ENCODE measurements around the gene HDLBP. TPM values are rescaled to one million over a fixed set of nuclear protein-coding genes. Genes with fewer than 3 reads are reported as not detected.

The HDLBP gene
- polyA plus RNA-seq, 3 donors = 50.4 to 73.1 (median 69.9) TPM

DNA sequence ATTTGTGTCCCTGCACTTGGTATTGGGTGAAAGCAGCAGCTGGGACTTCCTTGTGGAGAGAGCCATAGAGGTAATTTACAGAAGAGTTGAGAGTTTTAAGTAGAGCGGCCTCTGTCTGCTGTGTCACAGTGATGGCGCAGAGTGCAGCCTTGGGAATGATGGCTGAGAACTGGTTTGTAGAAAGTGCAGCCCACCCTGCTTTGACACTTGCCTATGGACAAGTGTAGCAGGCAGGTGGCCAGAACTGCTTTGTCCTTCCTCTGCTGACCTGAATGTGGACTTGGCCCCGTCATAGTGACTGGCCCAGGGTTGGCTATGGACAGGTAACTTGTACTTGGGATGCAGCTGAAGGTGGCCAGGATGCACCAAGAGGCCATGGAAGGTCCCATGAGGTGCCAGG, 133.3 kb downstream of the HDLBP start:
- Histone ChIP-seq H3K9me3 (replicated peaks in 1 of 2; ENCODE audit: control insufficient read depth in 1 of 2, insufficient read depth in 1 of 2, low read length in 2 of 2) (no peaks in the 10 kb centered on the region), H3K36me3 (replicated peaks in 1 of 2; ENCODE audit: control insufficient read depth in 1 of 2, insufficient read depth in 2 of 2, low read length in 2 of 2) (peaks cover 32 to 60% of the 10 kb centered on the region in 2 donors), H2AFZ (ENCODE audit: insufficient read depth, low read depth, low read length, poor library complexity, severe bottlenecking) (no peak overlapping the region), H3K4me1 (ENCODE audit: control insufficient read depth in 1 of 2, insufficient read depth in 2 of 2, low read length in 2 of 2) (no peaks in the 10 kb centered on the region), H3K4me3 (replicated peaks in 1 of 3; ENCODE audit: low read depth in 2 of 3, low read length in 3 of 3) (no peak overlapping the region), H3K9ac (ENCODE audit: insufficient read depth, low read length, poor library complexity, severe bottlenecking) (no peak overlapping the region), H3K27ac (ENCODE audit: low read depth in 1 of 2, low read length in 2 of 2) (no peak overlapping the region), H4K20me1 (ENCODE audit: insufficient read depth, low read length) (no peaks in the 10 kb centered on the region), H3K79me2 (ENCODE audit: insufficient read depth, low read length) (no peaks in the 10 kb centered on the region), H3K27me3 (ENCODE audit: control insufficient read depth in 2 of 2, insufficient read depth in 2 of 2, low read length in 2 of 2) (no peaks in the 10 kb centered on the region), H3K4me2 (replicated peaks; ENCODE audit: extremely low read depth, low read length, poor library complexity, severe bottlenecking) (no peak overlapping the region)
- Mint-ChIP-seq H3K4me1 (no peaks in the 10 kb centered on the region), H3K27ac (no peak overlapping the region), H3K9me3 (peaks cover 0 to 3% (median 1%) of the 10 kb centered on the region in 7 donors), H3K27me3 (ENCODE audit: low read depth in 3 of 3) (peaks cover 0 to 2% (median 0%) of the 10 kb centered on the region in 3 donors), H3K36me3 (peaks cover 50 to 64% of the 10 kb centered on the region in 2 donors), H3K4me3 (no peak overlapping the region)
- TF ChIP-seq, protein P1, sequence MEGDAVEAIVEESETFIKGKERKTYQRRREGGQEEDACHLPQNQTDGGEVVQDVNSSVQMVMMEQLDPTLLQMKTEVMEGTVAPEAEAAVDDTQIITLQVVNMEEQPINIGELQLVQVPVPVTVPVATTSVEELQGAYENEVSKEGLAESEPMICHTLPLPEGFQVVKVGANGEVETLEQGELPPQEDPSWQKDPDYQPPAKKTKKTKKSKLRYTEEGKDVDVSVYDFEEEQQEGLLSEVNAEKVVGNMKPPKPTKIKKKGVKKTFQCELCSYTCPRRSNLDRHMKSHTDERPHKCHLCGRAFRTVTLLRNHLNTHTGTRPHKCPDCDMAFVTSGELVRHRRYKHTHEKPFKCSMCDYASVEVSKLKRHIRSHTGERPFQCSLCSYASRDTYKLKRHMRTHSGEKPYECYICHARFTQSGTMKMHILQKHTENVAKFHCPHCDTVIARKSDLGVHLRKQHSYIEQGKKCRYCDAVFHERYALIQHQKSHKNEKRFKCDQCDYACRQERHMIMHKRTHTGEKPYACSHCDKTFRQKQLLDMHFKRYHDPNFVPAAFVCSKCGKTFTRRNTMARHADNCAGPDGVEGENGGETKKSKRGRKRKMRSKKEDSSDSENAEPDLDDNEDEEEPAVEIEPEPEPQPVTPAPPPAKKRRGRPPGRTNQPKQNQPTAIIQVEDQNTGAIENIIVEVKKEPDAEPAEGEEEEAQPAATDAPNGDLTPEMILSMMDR (IDR thresholded peaks at IDR 0.05) = no peak
- 81% methylated on average over 3 of the region's 3 CpGs for WGBS (ENCODE audit: insufficient coverage)
- DNase-seq = no peak
- intact Hi-C loops (cut with micrococcal nuclease) = no loop called here

- H3K36me3 Mint-ChIP-seq = peaks cover 61 to 80% of the 10 kb centered on the region in 2 donors
- no peaks in the 10 kb centered on the region for H4K20me1 ChIP-seq (ENCODE audit: insufficient read depth, low read length)
- over 99% methylated on average over 12 of the region's 12 CpGs for WGBS (ENCODE audit: insufficient coverage)
Observed at GRCh38 chr2:241180495-241180894, 135.0 kb downstream of the HDLBP start.

More at GRCh38 chr2:241180495-241180894, 135.0 kb downstream of the HDLBP start:
- TF ChIP-seq, protein P1 (IDR thresholded peaks at IDR 0.05) = no peak
- Mint-ChIP-seq H3K9me3 (peaks cover 0 to 3% (median 1%) of the 10 kb centered on the region in 7 donors), H3K4me3 (no peak overlapping the region), H3K27ac (no peak overlapping the region), H3K27me3 (ENCODE audit: low read depth in 3 of 3) (no peaks in the 10 kb centered on the region), H3K4me1 (no peaks in the 10 kb centered on the region)
- DNase-seq = no peak
- Histone ChIP-seq H2AFZ (ENCODE audit: insufficient read depth, low read depth, low read length, poor library complexity, severe bottlenecking) (no peak overlapping the region), H3K4me2 (replicated peaks; ENCODE audit: extremely low read depth, low read length, poor library complexity, severe bottlenecking) (no peak overlapping the region), H3K36me3 (replicated peaks in 1 of 2; ENCODE audit: control insufficient read depth in 1 of 2, insufficient read depth in 2 of 2, low read length in 2 of 2) (peaks cover 42 to 75% of the 10 kb centered on the region in 2 donors), H3K4me3 (replicated peaks in 1 of 3; ENCODE audit: low read depth in 2 of 3, low read length in 3 of 3) (no peak overlapping the region), H3K79me2 (ENCODE audit: insufficient read depth, low read length) (no peaks in the 10 kb centered on the region), H3K4me1 (ENCODE audit: control insufficient read depth in 1 of 2, insufficient read depth in 2 of 2, low read length in 2 of 2) (no peaks in the 10 kb centered on the region), H3K9me3 (replicated peaks in 1 of 2; ENCODE audit: control insufficient read depth in 1 of 2, insufficient read depth in 1 of 2, low read length in 2 of 2) (no peaks in the 10 kb centered on the region), H3K9ac (ENCODE audit: insufficient read depth, low read length, poor library complexity, severe bottlenecking) (no peak overlapping the region), H3K27me3 (ENCODE audit: control insufficient read depth in 2 of 2, insufficient read depth in 2 of 2, low read length in 2 of 2) (no peaks in the 10 kb centered on the region), H3K27ac (ENCODE audit: low read depth in 1 of 2, low read length in 2 of 2) (no peak overlapping the region)
- intact Hi-C loops (cut with micrococcal nuclease) = no loop called here
